ENCODE measurements around the gene UBL4B. TPM values are rescaled to one million over a fixed set of nuclear protein-coding genes. Genes with fewer than 3 reads are reported as not detected.

UBL4B gene
- polyA plus RNA-seq, 1 donor (not counting 4 experiments of a cell fraction or from before 2014, with no cell fraction given) = not detected

- no peak overlapping the region for H3K9ac ChIP-seq (ENCODE audit: control insufficient read depth, extremely low read depth, insufficient read depth, low read length)
- H3K4me1 ChIP-seq (ENCODE audit: control insufficient read depth, extremely low read depth, insufficient read depth, low read length) = no peaks in the 10 kb centered on the region
- no peak overlapping the region for H3K4me2 ChIP-seq (ENCODE audit: control insufficient read depth, extremely low read depth, insufficient read depth, low read depth, low read length)
- FAIRE-seq = no peak
- H3K36me3 ChIP-seq (ENCODE audit: control insufficient read depth in 2 of 2, extremely low read depth in 1 of 2, insufficient read depth in 2 of 2, low read length in 2 of 2) = no peaks in the 10 kb centered on the region
- no peaks in the 10 kb centered on the region for H3K9me3 ChIP-seq (ENCODE audit: control insufficient read depth, low read depth, low read length)
- peaks cover 21% of the 10 kb centered on the region for H3K27me3 ChIP-seq (ENCODE audit: control insufficient read depth, extremely low read depth, insufficient read depth, low read length)
- no peaks in the 10 kb centered on the region for H3K9me1 ChIP-seq (ENCODE audit: control insufficient read depth, extremely low read depth, insufficient read depth, low read length)
- no peak overlapping the region for H3K27ac ChIP-seq (ENCODE audit: control insufficient read depth, insufficient read depth, low read length)
- TF ChIP-seq EZH2 (IDR thresholded peaks at IDR 0.05; ENCODE audit: low read length) = no peak
- no peak for TF ChIP-seq CTCF (optimal IDR thresholded peaks at IDR 0.05 in 1 of 3, IDR thresholded peaks at IDR 0.05 in 1 of 3, conservative IDR thresholded peaks at IDR 0.05 in 1 of 3; ENCODE audit: extremely low read depth in 1 of 3, insufficient read depth in 2 of 3, low read length in 3 of 3)
- H3K79me2 ChIP-seq (ENCODE audit: control insufficient read depth, insufficient read depth, low read length) = no peaks in the 10 kb centered on the region
- no peak overlapping the region for H2AFZ ChIP-seq (ENCODE audit: control insufficient read depth, low read length)
- no peak for DNase-seq (ENCODE audit: low read depth, low spot score)
- dilution Hi-C loops (cut with MboI; ENCODE audit: extremely low pct_ligation_motif_present, low sequenced_read_pairs) = no loop called here
- no peaks in the 10 kb centered on the region for H4K20me1 ChIP-seq (ENCODE audit: control insufficient read depth, extremely low read depth, insufficient read depth, low read length)
- no peak overlapping the region for H3K4me3 ChIP-seq (ENCODE audit: control insufficient read depth in 2 of 3, extremely low read depth in 1 of 3, insufficient read depth in 2 of 3, low read depth in 1 of 3, low read length in 3 of 3)
Measured at GRCh38 chr1:110125810-110126209, 13.6 kb downstream of the UBL4B start.

- peaks cover 32% of the 10 kb centered on the region for H3K27me3 ChIP-seq (ENCODE audit: control insufficient read depth, extremely low read depth, insufficient read depth, low read length)
- dilution Hi-C loops (cut with MboI; ENCODE audit: extremely low pct_ligation_motif_present, low sequenced_read_pairs) = no loop called here
Measured at GRCh38 chr1:110130113-110130591, 17.9 kb downstream of the UBL4B start.

More at GRCh38 chr1:110130113-110130591, 17.9 kb downstream of the UBL4B start:
- Histone ChIP-seq H3K9ac (ENCODE audit: control insufficient read depth, extremely low read depth, insufficient read depth, low read length) (no peak overlapping the region), H3K9me3 (ENCODE audit: control insufficient read depth, low read depth, low read length) (no peaks in the 10 kb centered on the region), H3K4me2 (ENCODE audit: control insufficient read depth, extremely low read depth, insufficient read depth, low read depth, low read length) (no peak overlapping the region), H3K4me3 (ENCODE audit: control insufficient read depth in 2 of 3, extremely low read depth in 1 of 3, insufficient read depth in 2 of 3, low read depth in 1 of 3, low read length in 3 of 3) (no peak overlapping the region), H4K20me1 (ENCODE audit: control insufficient read depth, extremely low read depth, insufficient read depth, low read length) (no peaks in the 10 kb centered on the region), H2AFZ (ENCODE audit: control insufficient read depth, low read length) (no peak overlapping the region), H3K9me1 (ENCODE audit: control insufficient read depth, extremely low read depth, insufficient read depth, low read length) (no peaks in the 10 kb centered on the region), H3K4me1 (ENCODE audit: control insufficient read depth, extremely low read depth, insufficient read depth, low read length) (no peaks in the 10 kb centered on the region), H3K36me3 (ENCODE audit: control insufficient read depth in 2 of 2, extremely low read depth in 1 of 2, insufficient read depth in 2 of 2, low read length in 2 of 2) (no peaks in the 10 kb centered on the region), H3K27ac (ENCODE audit: control insufficient read depth, insufficient read depth, low read length) (no peak overlapping the region), H3K79me2 (ENCODE audit: control insufficient read depth, insufficient read depth, low read length) (no peaks in the 10 kb centered on the region)
- DNase-seq (ENCODE audit: low read depth, low spot score) = no peak
- TF ChIP-seq EZH2 (IDR thresholded peaks at IDR 0.05; ENCODE audit: low read length) (no peak), CTCF (optimal IDR thresholded peaks at IDR 0.05 in 1 of 3, IDR thresholded peaks at IDR 0.05 in 1 of 3, conservative IDR thresholded peaks at IDR 0.05 in 1 of 3; ENCODE audit: extremely low read depth in 1 of 3, insufficient read depth in 2 of 3, low read length in 3 of 3) (peak in 2 of 3 experiments; percentile 57 to 69)
- no peak for FAIRE-seq

All from keratinocyte (primary cell).